PC-3 (cell line): ENCODE measurements around the gene ATP13A3. TPM values are rescaled to one million over a fixed set of nuclear protein-coding genes. Genes with fewer than 3 reads are reported as not detected.

Experiments used
- ATAC-seq: fragments of 200-7000 bp; cut with Tn5 transposase; 2 replicates; pipeline ENCODE4 v1.9.1; 2020; ENCODE audit warnings: mild to moderate bottlenecking, moderate library complexity
- BruUV-seq: library from RNA; stranded (reverse); fragments of 400-500 nt; replicated peaks from 2 replicates; lab custom pipeline; 2021; lab: Mats Ljungman, UMichigan
- CTCF ChIA-PET: fragments of 300-600 bp; sonication (Branson Sonifier 250); formaldehyde crosslinking; loops from one replicate; lab custom pipeline; 2022; ENCODE audit warnings: antibody characterized with exemption; lab: Charles Lee
- POLR2A ChIA-PET: fragments of 300-600 bp; sonication (Branson Sonifier 250); formaldehyde crosslinking; loops from one replicate; lab custom pipeline; 2022; ENCODE audit warnings: antibody characterized with exemption; ENCODE audit not compliant: unreplicated experiment; lab: Charles Lee
- DNase-seq: peaks from one replicate; pipeline ENCODE4 v3.0.0-alpha.2; 2015
- H2AFZ ChIP-seq: fragments of 300-600 bp; sonication (generic); 2 replicates; pipeline ENCODE4 v1.6.0; 2016; ENCODE audit warnings: antibody characterized with exemption, low read length
- H3F3A ChIP-seq: fragments of 300-600 bp; sonication (generic); one replicate; pipeline ENCODE4 v1.6.0; 2017; ENCODE audit warnings: antibody characterized with exemption, low read length, control low read depth, mild to moderate bottlenecking; ENCODE audit not compliant: unreplicated experiment
- H3K27ac ChIP-seq: fragments of 300-600 bp; sonication (generic); 2 replicates; pipeline ENCODE4 v1.5.1; 2016; ENCODE audit warnings: mild to moderate bottlenecking, low read length
- H3K27me3 ChIP-seq: fragments of 300-600 bp; sonication (generic); 2 replicates; pipeline ENCODE4 v1.6.1; 2016; ENCODE audit warnings: low read length, mixed read lengths
- H3K36me3 ChIP-seq: fragments of 300-600 bp; sonication (generic); 2 replicates; pipeline ENCODE4 v1.6.1; 2016; ENCODE audit warnings: low read depth, mixed run types, low read length, mixed read lengths
- H3K4me1 ChIP-seq: fragments of 300-600 bp; sonication (generic); 2 replicates; pipeline ENCODE4 v1.5.1; 2016; ENCODE audit warnings: low read length; ENCODE audit not compliant: insufficient read depth
- H3K4me2 ChIP-seq: fragments of 300-600 bp; sonication (generic); 2 replicates; pipeline ENCODE4 v1.6.0; 2016; ENCODE audit warnings: low read length
- H3K4me3 ChIP-seq: fragments of 300-600 bp; sonication (generic); 2 replicates; pipeline ENCODE4 v1.5.1; 2016; ENCODE audit warnings: mild to moderate bottlenecking, low read length, mixed read lengths
- H3K79me2 ChIP-seq: fragments of 300-600 bp; sonication (generic); 2 replicates; pipeline ENCODE4 v1.6.1; 2017; ENCODE audit warnings: low read length, mixed read lengths
- H3K9ac ChIP-seq: fragments of 300-600 bp; sonication (generic); 2 replicates; pipeline ENCODE4 v1.6.0; 2016; ENCODE audit warnings: mild to moderate bottlenecking, low read length
- H3K9me2 ChIP-seq: fragments of 300-600 bp; sonication (generic); replicated peaks from 2 replicates; pipeline ENCODE4 v1.6.1; 2016; ENCODE audit warnings: mixed run types, low read length, mixed read lengths
- H3K9me3 ChIP-seq: fragments of 300-600 bp; sonication (generic); 2 replicates; pipeline ENCODE4 v1.6.1; 2016; ENCODE audit warnings: low read length, mixed read lengths
- H4K20me1 ChIP-seq: fragments of 300-600 bp; sonication (generic); 2 replicates; pipeline ENCODE4 v1.6.1; 2016; ENCODE audit warnings: low read length, mixed read lengths
- CTCF ChIP-seq: fragments of 300-600 bp; sonication (generic); conservative IDR thresholded peaks from 2 replicates; pipeline ENCODE4 v1.5.1; 2017; ENCODE audit warnings: antibody characterized with exemption, low read depth, mild to moderate bottlenecking, low read length
- EZH2 ChIP-seq: fragments of 300-600 bp; sonication (generic); IDR thresholded peaks from one replicate; pipeline ENCODE4 v1.6.1; 2017; ENCODE audit warnings: antibody characterized with exemption, mild to moderate bottlenecking, low read length; ENCODE audit not compliant: unreplicated experiment
- EZH2phosphoT487 ChIP-seq: fragments of 300-600 bp; sonication (generic); IDR thresholded peaks from 2 replicates; pipeline ENCODE4 v1.6.1; 2018; ENCODE audit warnings: mild to moderate bottlenecking, antibody characterized with exemption, low read length, borderline replicate concordance
- intact Hi-C: fragments of 100-400 bp; cut with micrococcal nuclease; formaldehyde crosslinking; loops from 2 replicates; pipeline ENCODE4 v1.9.0; 2023
- total RNA-seq: library from RNA; depleted of rRNA; stranded (reverse); fragments of >200 nt; gene quantifications from 2 replicates; pipeline ENCODE4 v1.2.3, GENCODE V29; 2014

ATP13A3 gene
- total RNA-seq, 1 experiment from 2014 or later = 69.4 TPM

GRCh38 chr3:194482196-194482593, 4.6 kb downstream of the ATP13A3 start:
- Histone ChIP-seq H3K36me3 (peaks cover 21% of the 10 kb centered on the region; the same call in 1 of the 2 replicates), H3K79me2 (peaks cover 89% of the 10 kb centered on the region), H3K4me1 (peaks cover 26% of the 10 kb centered on the region), H3K9me3 (no peaks in the 10 kb centered on the region), H2AFZ (no peak overlapping the region), H3K9me2 (no peaks in the 10 kb centered on the region), H3K9ac (no peak overlapping the region), H3K27ac (no peak overlapping the region), H3K4me3 (no peak overlapping the region), H3K4me2 (no peak overlapping the region), H3F3A (no peaks in the 10 kb centered on the region), H4K20me1 (peaks cover 41% of the 10 kb centered on the region), H3K27me3 (no peaks in the 10 kb centered on the region)
- no peak for ATAC-seq
- CTCF ChIA-PET = no interaction called here
- no TSS peak for BruUV-seq
- TF ChIP-seq EZH2phosphoT487 (no peak), CTCF (no peak), EZH2 (no peak)
- POLR2A ChIA-PET = no interaction called here
- intact Hi-C loops = no loop called here
- peak; percentile 31 for DNase-seq

- intact Hi-C loops = no loop called here
- Histone ChIP-seq H3K9ac (no peak overlapping the region), H3K4me2 (peak overlapping the region; percentile 43), H3F3A (no peaks in the 10 kb centered on the region), H3K4me3 (no peak overlapping the region), H3K79me2 (peaks cover 95% of the 10 kb centered on the region), H2AFZ (no peak overlapping the region), H3K27ac (peak overlapping the region; percentile 1), H3K27me3 (no peaks in the 10 kb centered on the region), H3K9me3 (no peaks in the 10 kb centered on the region), H3K9me2 (no peaks in the 10 kb centered on the region), H4K20me1 (peaks cover 41% of the 10 kb centered on the region), H3K36me3 (peaks cover 21% of the 10 kb centered on the region; the same call in 1 of the 2 replicates), H3K4me1 (peaks cover 26% of the 10 kb centered on the region)
- no peak for TF ChIP-seq EZH2phosphoT487
- no peak for TF ChIP-seq CTCF
- no peak for TF ChIP-seq EZH2
- ATAC-seq = no peak
- ChIA-PET POLR2A (no interaction called here), CTCF (interaction anchor here (0.6 kb wide), 1 partner anchor 101 kb away, joined by 3 read pairs; no protein-coding TSS in a partner anchor)
- DNase-seq = no peak
- BruUV-seq = no TSS peak
Measured at GRCh38 chr3:194481525-194482195, 5.1 kb downstream of the ATP13A3 start.

GRCh38 chr3:194481103-194481502, 5.7 kb downstream of the ATP13A3 start:
- H3K27ac ChIP-seq = peak overlapping the region; percentile 1
- no peak overlapping the region for H3K9ac ChIP-seq
- H3K79me2 ChIP-seq = peaks cover 98% of the 10 kb centered on the region
- intact Hi-C loops = no loop called here
- peak; percentile 39 for ATAC-seq
- no peaks in the 10 kb centered on the region for H3K27me3 ChIP-seq
- H3F3A ChIP-seq = no peaks in the 10 kb centered on the region
- no TSS peak for BruUV-seq
- ChIA-PET POLR2A (no interaction called here), CTCF (interaction anchor here (1.0 kb wide), 1 partner anchor 92 kb away, joined by 3 read pairs; no protein-coding TSS in a partner anchor)
- peaks cover 21% of the 10 kb centered on the region; the same call in 1 of the 2 replicates for H3K36me3 ChIP-seq
- DNase-seq = peak; percentile 60
- no peak for TF ChIP-seq CTCF
- no peak for TF ChIP-seq EZH2
- TF ChIP-seq EZH2phosphoT487 = no peak
- no peaks in the 10 kb centered on the region for H3K9me2 ChIP-seq
- no peak overlapping the region for H2AFZ ChIP-seq
- no peak overlapping the region for H3K4me3 ChIP-seq
- H4K20me1 ChIP-seq = peaks cover 41% of the 10 kb centered on the region
- H3K9me3 ChIP-seq = no peaks in the 10 kb centered on the region
- H3K4me1 ChIP-seq = peaks cover 26% of the 10 kb centered on the region
- peak overlapping the region; percentile 43 for H3K4me2 ChIP-seq
